ENCODE results near the gene KCNT2.
"Not testable (repeated sequence)": the region's sequence is repeated elsewhere in the genome, so short reads cannot be mapped to it uniquely, and the experiment has no call there.

Gene KCNT2

GRCh38 chr1:196278816-196279215 lies 329.4 kb downstream of the KCNT2 start:
- no peak overlapping the region for H3K27ac Mint-ChIP-seq
- ATAC-seq (no peak), DNase-seq (no peak)
- no peaks in the 10 kb centered on the region for H3K9me3 Mint-ChIP-seq
- H3K27me3 Mint-ChIP-seq = no peaks in the 10 kb centered on the region
- no peaks in the 10 kb centered on the region for H3K4me1 Mint-ChIP-seq
- H3K4me3 Mint-ChIP-seq = no peak overlapping the region
- H3K36me3 Mint-ChIP-seq (ENCODE audit: low read depth) = no peaks in the 10 kb centered on the region

- no peak overlapping the region for H3K27ac Mint-ChIP-seq
- H3K4me3 Mint-ChIP-seq = no peak overlapping the region
- no peaks in the 10 kb centered on the region for H3K36me3 Mint-ChIP-seq (ENCODE audit: low read depth)
- no peak for ATAC-seq
- H3K9me3 Mint-ChIP-seq = no peaks in the 10 kb centered on the region
- no peaks in the 10 kb centered on the region for H3K27me3 Mint-ChIP-seq
- no peaks in the 10 kb centered on the region for H3K4me1 Mint-ChIP-seq
- no peak for DNase-seq
Observed at GRCh38 chr1:196277860-196278259, 330.4 kb downstream of the KCNT2 start.

DNA sequence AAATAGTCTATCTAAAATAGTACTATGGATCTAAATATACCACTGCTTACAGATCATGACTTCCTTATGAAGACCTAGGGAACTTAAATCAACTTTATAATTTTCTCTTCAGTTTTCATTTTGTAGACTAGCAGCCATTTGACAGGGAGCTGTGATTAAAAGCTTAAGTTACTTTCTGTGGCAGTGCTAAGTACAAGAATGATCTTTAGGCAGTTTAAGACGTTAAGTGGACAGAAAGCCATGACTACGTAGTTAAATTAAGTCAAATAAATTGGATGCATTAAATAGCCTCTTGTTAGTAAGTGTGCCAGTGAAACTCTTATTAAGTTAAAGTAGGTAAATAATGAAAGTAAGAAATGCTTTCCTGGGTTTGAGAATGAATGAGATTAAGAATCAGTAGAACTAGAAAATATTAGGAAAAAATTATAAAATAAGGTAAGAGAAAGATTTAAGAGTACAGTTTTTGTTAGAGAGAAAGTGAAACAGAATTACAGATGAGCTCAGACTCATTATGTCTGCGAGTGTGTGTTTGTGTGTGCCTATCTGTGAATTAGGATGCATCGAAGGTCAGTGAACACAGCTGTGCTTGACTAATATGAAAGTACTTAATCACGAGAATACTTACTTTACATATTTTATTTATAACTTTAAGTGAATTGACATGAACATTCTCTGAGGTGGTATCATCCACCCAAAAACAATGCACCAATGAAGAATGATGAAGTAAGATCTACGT lies 336.9 kb downstream of the KCNT2 start:
- Mint-ChIP-seq H3K36me3 (ENCODE audit: low read depth) (no peaks in the 10 kb centered on the region), H3K27ac (no peak overlapping the region), H3K27me3 (no peaks in the 10 kb centered on the region), H3K4me1 (no peaks in the 10 kb centered on the region), H3K4me3 (no peak overlapping the region), H3K9me3 (no peaks in the 10 kb centered on the region)
- no peak for DNase-seq
- no peak for ATAC-seq

DNA sequence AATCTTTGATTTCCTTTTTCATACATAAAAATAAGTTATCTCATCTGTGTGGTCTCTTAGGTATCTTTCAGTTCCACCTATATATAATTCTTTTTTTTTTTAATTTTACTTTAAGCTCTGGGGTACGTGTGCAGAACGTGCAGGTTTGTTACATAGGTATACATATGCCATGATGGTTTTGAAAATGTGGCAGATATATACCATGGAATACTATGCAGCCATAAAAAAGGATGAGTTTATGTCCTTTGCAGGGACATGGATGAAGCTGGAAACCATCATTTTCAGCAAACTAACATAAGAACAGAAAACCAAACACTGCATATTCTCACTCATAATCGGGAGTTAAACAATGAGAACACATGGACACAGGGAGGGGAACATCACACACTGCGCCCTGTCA lies 345.2 kb downstream of the KCNT2 start:
- not testable (repeated sequence) for H3K36me3 Mint-ChIP-seq (ENCODE audit: low read depth); H3K4me1 Mint-ChIP-seq; H3K9me3 Mint-ChIP-seq; ATAC-seq; H3K4me3 Mint-ChIP-seq; H3K27ac Mint-ChIP-seq; H3K27me3 Mint-ChIP-seq; DNase-seq

DNA sequence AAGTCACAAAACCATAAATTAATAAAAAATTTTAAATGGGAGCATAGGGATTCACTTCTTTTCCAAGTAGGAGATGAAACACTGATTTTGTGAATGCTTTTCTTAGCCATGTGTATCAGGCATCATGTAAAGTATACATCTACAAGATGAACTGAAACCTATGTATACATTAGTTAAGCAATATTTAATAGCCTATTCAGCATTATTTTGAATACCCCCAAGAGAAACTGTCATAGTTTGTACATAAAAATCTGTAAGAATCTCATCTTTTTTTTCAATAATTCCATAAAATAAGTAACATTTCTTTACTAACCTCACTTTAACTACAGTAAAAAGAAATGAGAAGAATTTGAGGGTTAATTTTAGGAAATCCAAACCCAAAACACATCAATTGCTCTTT lies 348.0 kb downstream of the KCNT2 start:
- no peaks in the 10 kb centered on the region for H3K36me3 Mint-ChIP-seq (ENCODE audit: low read depth)
- ATAC-seq (no peak), DNase-seq (no peak)
- H3K27ac Mint-ChIP-seq = no peak overlapping the region
- H3K27me3 Mint-ChIP-seq = no peaks in the 10 kb centered on the region
- peaks cover 9% of the 10 kb centered on the region for H3K9me3 Mint-ChIP-seq
- H3K4me1 Mint-ChIP-seq = no peaks in the 10 kb centered on the region
- no peak overlapping the region for H3K4me3 Mint-ChIP-seq

DNA sequence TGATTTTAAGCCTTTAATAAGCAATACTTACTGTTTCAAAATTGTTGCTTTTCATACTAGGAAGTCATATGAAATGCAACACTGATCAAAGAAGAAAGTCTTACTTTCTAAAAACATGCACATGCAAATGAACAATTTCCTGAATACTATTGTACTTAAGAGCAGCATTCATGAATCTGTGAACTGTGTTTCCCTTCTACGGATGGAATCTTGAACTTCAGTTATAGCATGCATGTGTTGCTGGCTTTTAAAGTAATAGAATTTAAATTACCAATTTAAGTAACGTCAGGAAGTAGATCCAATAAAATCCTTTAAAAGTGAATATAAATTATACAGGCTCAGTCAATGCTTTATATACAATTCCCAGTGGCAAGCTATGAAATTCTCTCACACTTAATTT lies 348.9 kb downstream of the KCNT2 start:
- Mint-ChIP-seq H3K27me3 (no peaks in the 10 kb centered on the region), H3K27ac (no peak overlapping the region), H3K9me3 (peaks cover 9% of the 10 kb centered on the region), H3K4me3 (no peak overlapping the region), H3K4me1 (no peaks in the 10 kb centered on the region), H3K36me3 (ENCODE audit: low read depth) (no peaks in the 10 kb centered on the region)
- DNase-seq (no peak), ATAC-seq (no peak)

DNA sequence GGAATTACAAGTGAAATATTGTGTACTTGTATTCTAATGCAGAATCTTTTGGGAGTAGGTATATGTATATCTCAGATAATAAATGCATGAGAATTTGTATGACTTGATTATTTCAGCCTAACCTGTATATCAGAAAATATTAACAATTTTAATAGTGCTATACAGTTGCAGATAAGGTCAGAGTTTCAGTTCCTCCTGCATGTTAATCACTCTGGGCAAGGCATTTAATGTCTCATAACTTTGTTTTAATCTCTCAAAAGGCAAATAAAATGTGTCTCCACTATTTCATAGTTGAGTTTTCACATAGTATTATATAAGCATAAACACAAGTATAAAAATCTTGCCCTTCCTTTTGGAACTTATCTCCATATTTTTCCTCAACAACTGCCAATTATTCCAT lies 352.5 kb downstream of the KCNT2 start:
- Mint-ChIP-seq H3K4me3 (no peak overlapping the region), H3K27ac (no peak overlapping the region), H3K9me3 (no peaks in the 10 kb centered on the region), H3K4me1 (no peaks in the 10 kb centered on the region), H3K27me3 (no peaks in the 10 kb centered on the region), H3K36me3 (ENCODE audit: low read depth) (no peaks in the 10 kb centered on the region)
- DNase-seq (no peak), ATAC-seq (no peak)

- Mint-ChIP-seq H3K36me3 (ENCODE audit: low read depth) (peaks cover 3% of the 10 kb centered on the region), H3K27ac (no peak overlapping the region), H3K4me3 (no peak overlapping the region), H3K27me3 (no peaks in the 10 kb centered on the region), H3K4me1 (no peaks in the 10 kb centered on the region), H3K9me3 (peaks cover 5% of the 10 kb centered on the region)
- no peak for ATAC-seq
- no peak for DNase-seq
Observed at GRCh38 chr1:196229546-196229945, 378.7 kb downstream of the KCNT2 start.

- no peaks in the 10 kb centered on the region for H3K36me3 Mint-ChIP-seq (ENCODE audit: low read depth)
- no peaks in the 10 kb centered on the region for H3K27me3 Mint-ChIP-seq
- no peak for DNase-seq
- no peaks in the 10 kb centered on the region for H3K9me3 Mint-ChIP-seq
- no peak for ATAC-seq
- no peak overlapping the region for H3K27ac Mint-ChIP-seq
- H3K4me3 Mint-ChIP-seq = no peak overlapping the region
- no peaks in the 10 kb centered on the region for H3K4me1 Mint-ChIP-seq
Observed at GRCh38 chr1:196214866-196215265, 393.4 kb downstream of the KCNT2 start.

DNA sequence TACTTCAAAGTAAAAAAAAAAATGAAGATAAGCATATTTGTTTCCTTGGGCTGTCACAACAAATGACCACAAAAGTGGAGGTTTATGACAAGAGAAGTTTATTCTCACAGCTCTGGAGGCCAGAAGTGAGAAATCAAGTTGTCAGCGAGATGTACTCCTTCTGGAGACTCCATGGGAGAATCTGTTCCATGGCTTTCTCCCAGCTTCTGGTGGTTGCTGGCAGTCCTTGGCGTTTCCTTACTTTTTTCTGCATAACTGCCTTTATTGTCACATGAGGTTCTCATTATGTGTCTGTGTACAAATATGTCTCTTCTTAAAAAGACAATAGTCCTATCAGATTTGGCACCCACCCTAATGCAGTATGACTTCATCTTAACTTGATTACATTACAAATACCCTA lies 398.3 kb downstream of the KCNT2 start:
- no peaks in the 10 kb centered on the region for H3K4me1 Mint-ChIP-seq
- H3K9me3 Mint-ChIP-seq = peaks cover 11% of the 10 kb centered on the region
- H3K27me3 Mint-ChIP-seq = no peaks in the 10 kb centered on the region
- H3K4me3 Mint-ChIP-seq = no peak overlapping the region
- no peaks in the 10 kb centered on the region for H3K36me3 Mint-ChIP-seq (ENCODE audit: low read depth)
- ATAC-seq (no peak), DNase-seq (no peak)
- no peak overlapping the region for H3K27ac Mint-ChIP-seq

- ATAC-seq (no peak), DNase-seq (no peak)
- H3K27ac Mint-ChIP-seq = no peak overlapping the region
- H3K36me3 Mint-ChIP-seq (ENCODE audit: low read depth) = no peaks in the 10 kb centered on the region
- H3K4me1 Mint-ChIP-seq = no peaks in the 10 kb centered on the region
- H3K4me3 Mint-ChIP-seq = no peak overlapping the region
- H3K27me3 Mint-ChIP-seq = no peaks in the 10 kb centered on the region
- H3K9me3 Mint-ChIP-seq = peaks cover 11% of the 10 kb centered on the region
Observed at GRCh38 chr1:196209265-196209664, 399.0 kb downstream of the KCNT2 start.

DNA sequence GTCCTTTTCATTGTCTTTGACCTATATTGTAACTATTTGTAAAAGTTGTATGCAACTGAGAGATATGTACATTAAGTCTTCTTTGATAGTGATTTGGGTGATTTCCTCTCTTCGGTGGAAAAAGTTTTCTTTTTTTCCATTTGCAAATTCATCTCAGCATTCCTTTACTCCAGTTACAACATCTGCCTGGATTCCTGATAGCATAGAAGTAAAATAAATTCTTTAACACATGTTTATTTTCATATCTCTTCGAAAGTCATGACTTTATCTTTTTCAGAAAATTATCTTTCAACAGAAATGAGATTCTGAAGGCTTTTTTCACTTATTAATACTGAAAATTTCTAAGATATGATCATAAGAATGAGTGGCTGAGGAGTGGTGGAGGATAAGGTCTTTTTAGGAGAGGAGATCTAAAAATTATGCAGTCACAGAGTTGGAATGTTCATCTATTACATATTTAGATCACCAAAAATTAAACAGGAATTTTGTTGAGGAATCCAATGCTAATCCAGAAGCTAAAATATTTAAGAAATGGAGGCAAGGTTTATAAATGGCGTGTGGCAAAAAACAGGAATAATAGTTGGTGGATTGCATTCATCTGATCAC lies 400.5 kb downstream of the KCNT2 start:
- H3K4me1 Mint-ChIP-seq = no peaks in the 10 kb centered on the region
- H3K4me3 Mint-ChIP-seq = no peak overlapping the region
- no peaks in the 10 kb centered on the region for H3K27me3 Mint-ChIP-seq
- DNase-seq = no peak
- ATAC-seq = no peak
- no peak overlapping the region for H3K27ac Mint-ChIP-seq
- no peaks in the 10 kb centered on the region for H3K36me3 Mint-ChIP-seq (ENCODE audit: low read depth)
- peaks cover 11% of the 10 kb centered on the region for H3K9me3 Mint-ChIP-seq

- Mint-ChIP-seq H3K4me3 (no peak overlapping the region), H3K27ac (no peak overlapping the region), H3K9me3 (peaks cover 11% of the 10 kb centered on the region), H3K4me1 (no peaks in the 10 kb centered on the region), H3K36me3 (ENCODE audit: low read depth) (no peaks in the 10 kb centered on the region), H3K27me3 (no peaks in the 10 kb centered on the region)
- no peak for ATAC-seq
- DNase-seq = no peak
Observed at GRCh38 chr1:196205882-196206281, 402.4 kb downstream of the KCNT2 start.

DNA sequence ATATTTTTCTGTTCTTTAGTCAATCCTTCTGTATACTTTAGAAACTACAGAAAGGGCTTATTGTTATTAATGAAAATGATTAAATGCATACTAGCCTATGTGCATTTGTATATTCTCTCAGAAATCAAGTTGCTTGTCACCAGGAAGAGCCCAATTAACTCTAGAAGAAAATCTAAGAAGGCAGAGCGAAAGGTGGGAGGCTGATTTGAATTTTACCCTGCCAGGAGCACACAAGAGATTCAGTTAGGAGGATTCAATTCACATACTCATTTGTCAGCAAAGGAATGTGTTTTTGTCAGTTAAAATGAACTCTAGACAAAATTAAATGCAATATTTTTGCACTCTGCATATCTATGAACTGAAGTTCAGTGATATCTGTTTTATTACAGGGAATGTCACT lies 411.8 kb downstream of the KCNT2 start:
- Mint-ChIP-seq H3K27me3 (no peaks in the 10 kb centered on the region), H3K27ac (no peak overlapping the region), H3K9me3 (peaks cover 10% of the 10 kb centered on the region), H3K4me1 (no peaks in the 10 kb centered on the region), H3K4me3 (no peak overlapping the region), H3K36me3 (ENCODE audit: low read depth) (no peaks in the 10 kb centered on the region)
- no peak for DNase-seq
- no peak for ATAC-seq

- Mint-ChIP-seq H3K27me3 (no peaks in the 10 kb centered on the region), H3K36me3 (ENCODE audit: low read depth) (no peaks in the 10 kb centered on the region)
- no peak for ATAC-seq
Observed at GRCh38 chr1:196193896-196194559, 414.2 kb downstream of the KCNT2 start.

More at GRCh38 chr1:196193896-196194559, 414.2 kb downstream of the KCNT2 start:
- Mint-ChIP-seq H3K4me3 (no peak overlapping the region), H3K9me3 (peaks cover 21% of the 10 kb centered on the region), H3K4me1 (no peaks in the 10 kb centered on the region), H3K27ac (no peak overlapping the region)
- no peak for DNase-seq

All from activated naive CD8-positive, alpha-beta T cell treated with anti-CD3 and anti-CD28 coated beads, Interleukin-2, amount 50 U/mL, for 24 hours (primary cell).